Neural cell (in vitro differentiated cells): ENCODE measurements around the gene NBPF10. TPM values are rescaled to one million over a fixed set of nuclear protein-coding genes. Genes with fewer than 3 reads are reported as not detected.
"Not testable (repeated sequence)": the region's sequence is repeated elsewhere in the genome, so short reads cannot be mapped to it uniquely, and the experiment has no call there.

ENCODE experiments used
- H2AFZ ChIP-seq: fragments of 200-600, 300-800 bp; sonication (generic), shearing (Covaris generic); 2 replicates; pipeline ENCODE4 v1.6.0; 2014; ENCODE audit warnings: low read depth, mild to moderate bottlenecking, antibody characterized with exemption, low read length, moderate library complexity
- H3F3A ChIP-seq: fragments of 200-600 bp; shearing (Covaris generic); 2 replicates; pipeline ENCODE4 v1.6.1; 2016; ENCODE audit warnings: mild to moderate bottlenecking, moderate library complexity, mixed read lengths, antibody characterized with exemption, low read length; ENCODE audit not compliant: insufficient read depth, poor library complexity, severe bottlenecking
- H3K27ac ChIP-seq: fragments of 200-600, 300-800 bp; sonication (generic), shearing (Covaris generic); 2 replicates; pipeline ENCODE4 v1.5.1; 2014; ENCODE audit warnings: mild to moderate bottlenecking, low read length, moderate library complexity
- H3K27me3 ChIP-seq: fragments of 300-800, 200-600 bp; sonication (generic), shearing (Covaris generic); 2 replicates; pipeline ENCODE4 v1.6.0; 2014; ENCODE audit warnings: mild to moderate bottlenecking, low read depth, low read length, moderate library complexity; ENCODE audit not compliant: insufficient read depth
- H3K36me3 ChIP-seq: fragments of 300-800, 200-600 bp; sonication (generic), shearing (Covaris generic); 2 replicates; pipeline ENCODE4 v1.5.1; 2014; ENCODE audit warnings: mild to moderate bottlenecking, antibody characterized with exemption, low read length, moderate library complexity; ENCODE audit not compliant: insufficient read depth
- H3K4me2 ChIP-seq: fragments of 300-800, 200-600 bp; sonication (generic), shearing (Covaris generic); 2 replicates; pipeline ENCODE4 v1.6.0; 2014; ENCODE audit warnings: mild to moderate bottlenecking, low read length
- H3K4me3 ChIP-seq: fragments of 300-800, 200-600 bp; sonication (generic), shearing (Covaris generic); 2 replicates; pipeline ENCODE4 v1.5.1; 2014; ENCODE audit warnings: mild to moderate bottlenecking, low read length, moderate library complexity
- H3K79me2 ChIP-seq: fragments of 200-600 bp; shearing (Covaris generic); replicated peaks from 2 replicates; pipeline ENCODE4 v1.6.0; 2014; ENCODE audit warnings: mild to moderate bottlenecking, low read length, moderate library complexity; ENCODE audit not compliant: insufficient read depth
- H3K9ac ChIP-seq: fragments of 300-800, 200-600 bp; sonication (generic), shearing (Covaris generic); 2 replicates; pipeline ENCODE4 v1.6.1; 2016; ENCODE audit warnings: mild to moderate bottlenecking, low read length, mixed read lengths
- H3K9me2 ChIP-seq: fragments of 200-600 bp; shearing (Covaris generic); 2 replicates; pipeline ENCODE4 v1.6.1; 2016; ENCODE audit warnings: mild to moderate bottlenecking, low read length, mixed read lengths; ENCODE audit not compliant: insufficient read depth
- H3K9me3 ChIP-seq: fragments of 200-600, 300-800 bp; sonication (generic), shearing (Covaris generic); 2 replicates; pipeline ENCODE4 v1.6.1; 2016; ENCODE audit warnings: mild to moderate bottlenecking, mixed run types, low read length, moderate library complexity, mixed read lengths
- H4K20me1 ChIP-seq: fragments of 200-600 bp; shearing (Covaris generic); 2 replicates; pipeline ENCODE4 v1.6.1; 2016; ENCODE audit warnings: mild to moderate bottlenecking, mixed run types; ENCODE audit not compliant: insufficient read depth
- polyA minus RNA-seq: library from RNA; depleted of rRNA, polyadenylated mRNA; stranded (reverse); fragments of >200 nt; gene quantifications from 2 replicates; pipeline ENCODE4 v1.2.3, GENCODE V29; 2014
- polyA plus RNA-seq: library from polyadenylated mRNA; depleted of rRNA; stranded (reverse); fragments of >200 nt; gene quantifications from 2 replicates; pipeline ENCODE4 v1.2.3, GENCODE V29; 2014

Gene NBPF10, protein sequence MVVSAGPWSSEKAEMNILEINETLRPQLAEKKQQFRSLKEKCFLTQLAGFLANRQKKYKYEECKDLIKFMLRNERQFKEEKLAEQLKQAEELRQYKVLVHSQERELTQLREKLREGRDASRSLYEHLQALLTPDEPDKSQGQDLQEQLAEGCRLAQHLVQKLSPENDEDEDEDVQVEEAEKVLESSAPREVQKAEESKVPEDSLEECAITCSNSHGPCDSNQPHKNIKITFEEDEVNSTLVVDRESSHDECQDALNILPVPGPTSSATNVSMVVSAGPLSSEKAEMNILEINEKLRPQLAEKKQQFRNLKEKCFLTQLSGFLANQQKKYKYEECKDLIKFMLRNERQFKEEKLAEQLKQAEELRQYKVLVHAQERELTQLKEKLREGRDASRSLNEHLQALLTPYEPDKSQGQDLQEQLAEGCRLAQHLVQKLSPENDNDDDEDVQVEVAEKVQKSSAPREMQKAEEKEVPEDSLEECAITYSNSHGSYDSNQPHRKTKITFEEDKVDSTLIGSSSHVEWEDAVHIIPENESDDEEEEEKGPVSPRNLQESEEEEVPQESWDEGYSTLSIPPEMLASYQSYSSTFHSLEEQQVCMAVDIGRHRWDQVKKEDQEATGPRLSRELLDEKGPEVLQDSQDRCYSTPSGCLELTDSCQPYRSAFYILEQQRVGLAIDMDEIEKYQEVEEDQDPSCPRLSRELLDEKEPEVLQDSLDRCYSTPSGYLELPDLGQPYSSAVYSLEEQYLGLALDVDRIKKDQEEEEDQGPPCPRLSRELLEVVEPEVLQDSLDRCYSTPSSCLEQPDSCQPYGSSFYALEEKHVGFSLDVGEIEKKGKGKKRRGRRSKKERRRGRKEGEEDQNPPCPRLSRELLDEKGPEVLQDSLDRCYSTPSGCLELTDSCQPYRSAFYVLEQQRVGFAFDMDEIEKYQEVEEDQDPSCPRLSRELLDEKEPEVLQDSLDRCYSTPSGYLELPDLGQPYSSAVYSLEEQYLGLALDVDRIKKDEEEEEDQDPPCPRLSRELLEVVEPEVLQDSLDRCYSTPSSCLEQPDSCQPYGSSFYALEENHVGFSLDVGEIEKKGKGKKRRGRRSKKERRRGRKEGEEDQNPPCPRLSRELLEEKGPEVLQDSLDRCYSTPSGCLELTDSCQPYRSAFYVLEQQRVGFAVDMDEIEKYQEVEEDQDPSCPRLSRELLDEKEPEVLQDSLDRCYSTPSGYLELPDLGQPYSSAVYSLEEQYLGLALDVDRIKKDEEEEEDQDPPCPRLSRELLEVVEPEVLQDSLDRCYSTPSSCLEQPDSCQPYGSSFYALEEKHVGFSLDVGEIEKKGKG (N-terminal part only)
- polyA plus RNA-seq (0.26 and 0.34 TPM in 2 replicates), polyA minus RNA-seq (0.23 and 0.24 TPM in 2 replicates)

DNA sequence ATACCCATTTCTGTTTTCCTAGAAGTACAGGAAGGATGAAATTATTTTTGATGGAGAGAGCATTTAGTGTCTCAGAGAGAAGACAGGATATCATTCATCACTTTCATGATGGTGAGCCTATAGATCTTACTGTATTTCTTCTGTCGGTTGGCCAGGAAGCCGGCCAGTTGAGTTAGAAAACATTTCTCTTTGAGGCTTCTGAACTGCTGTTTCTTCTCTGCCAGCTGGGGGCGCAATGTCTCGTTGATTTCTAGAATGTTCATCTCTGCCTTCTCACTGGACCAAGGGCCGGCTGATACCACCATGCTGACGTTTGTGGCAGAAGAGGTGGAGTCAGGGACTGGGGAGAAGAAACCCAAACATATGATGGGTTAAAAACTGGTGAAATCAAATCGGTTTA is at the start of gene NBPF10:
Gene NBPF10, minus strand, starts transcription at position 340 of the 400 bp plus-strand sequence. Its CDS starts 35 bp downstream, at position 305.
- not testable (repeated sequence) for H3K27me3 ChIP-seq, H2AFZ ChIP-seq, H3K9me3 ChIP-seq, H3K79me2 ChIP-seq, H3K4me2 ChIP-seq, H4K20me1 ChIP-seq, H3F3A ChIP-seq, H3K4me3 ChIP-seq, H3K9me2 ChIP-seq, H3K9ac ChIP-seq, H3K36me3 ChIP-seq, H3K27ac ChIP-seq

DNA sequence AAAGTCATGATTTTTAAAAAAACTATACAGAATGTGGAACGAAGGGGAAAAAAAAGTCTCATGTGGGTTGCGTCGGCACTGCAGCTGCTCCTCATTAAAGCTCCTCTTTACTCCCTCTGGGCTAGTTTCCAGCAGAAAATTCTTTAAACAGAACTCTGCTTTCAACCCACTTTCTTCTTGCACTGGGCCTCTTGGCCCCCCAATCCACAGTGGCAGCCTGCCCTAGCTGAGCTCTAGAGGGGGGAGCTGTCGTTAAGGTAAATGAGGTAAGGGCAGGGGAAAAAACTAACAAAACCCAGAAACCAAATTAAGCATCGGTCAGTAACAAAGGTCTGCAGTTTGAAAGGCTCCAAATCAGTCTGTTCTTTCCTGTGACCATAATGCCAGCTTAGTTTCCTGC is 29.9 kb upstream of the NBPF10 start:
- not testable (repeated sequence) for H3K4me3 ChIP-seq, H3K4me2 ChIP-seq

DNA sequence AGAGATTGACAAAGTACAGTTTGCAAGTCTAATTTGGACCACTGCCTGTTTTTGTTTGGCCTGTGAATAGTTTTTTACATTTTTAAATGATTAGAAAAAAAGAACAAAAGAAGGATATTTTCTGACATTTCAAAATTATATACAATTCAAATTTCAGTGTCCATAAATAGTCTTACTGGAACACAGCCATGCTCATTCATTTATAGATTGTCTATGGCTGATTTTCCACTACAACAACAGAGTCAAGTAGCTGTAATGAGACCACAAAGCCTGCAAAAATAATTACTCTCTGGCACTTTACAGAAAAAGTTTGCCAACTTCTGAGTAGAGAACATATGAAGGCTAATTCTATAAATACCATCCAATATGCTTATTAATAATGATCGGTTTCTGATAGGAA is 23.1 kb upstream of the NBPF10 start:
- not testable (repeated sequence) for H2AFZ ChIP-seq, H3K36me3 ChIP-seq, H3K4me2 ChIP-seq, H3K27me3 ChIP-seq, H4K20me1 ChIP-seq, H3F3A ChIP-seq, H3K4me3 ChIP-seq, H3K27ac ChIP-seq, H3K79me2 ChIP-seq, H3K9me3 ChIP-seq, H3K9ac ChIP-seq, H3K9me2 ChIP-seq

More for the DNA sequence above, 29.9 kb upstream of the NBPF10 start:
- H3K79me2 ChIP-seq, H2AFZ ChIP-seq, H3F3A ChIP-seq, H3K9me3 ChIP-seq, H3K27ac ChIP-seq, H3K9me2 ChIP-seq, H3K27me3 ChIP-seq, H4K20me1 ChIP-seq, H3K9ac ChIP-seq, H3K36me3 ChIP-seq: not testable (repeated sequence)

DNA sequence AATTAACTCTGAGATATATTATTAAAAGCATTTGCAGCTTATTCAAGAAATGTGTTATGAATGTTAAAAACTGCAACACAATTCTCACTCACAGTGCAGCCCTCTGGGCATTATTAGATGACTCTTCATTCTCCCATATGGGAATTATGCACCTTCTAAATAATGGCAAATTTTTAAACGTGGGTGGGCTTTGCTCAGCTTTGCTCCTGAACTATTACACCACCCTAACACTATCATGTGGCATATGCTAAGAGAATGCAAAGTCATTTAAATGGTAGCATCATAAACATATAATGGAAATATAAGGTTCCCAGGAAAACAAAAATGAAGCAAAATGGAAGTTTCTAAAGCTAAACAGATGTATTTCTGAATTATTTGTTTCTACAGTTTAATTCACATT is 22.7 kb upstream of the NBPF10 start:
- not testable (repeated sequence) for H3K27me3 ChIP-seq, H3K9me2 ChIP-seq, H3K9ac ChIP-seq, H2AFZ ChIP-seq, H3K4me2 ChIP-seq, H3K27ac ChIP-seq, H3F3A ChIP-seq, H3K9me3 ChIP-seq, H3K36me3 ChIP-seq, H3K79me2 ChIP-seq, H3K4me3 ChIP-seq, H4K20me1 ChIP-seq

Other genes starting within 250 kb of the NBPF10 start
- 0.84 and 0.94 TPM in 2 replicates for gene ITGA10, start 234.8 kb downstream of the NBPF10 start, polyA plus RNA-seq
- gene PEX11B, start 226.1 kb downstream of the NBPF10 start, polyA plus RNA-seq = 49.5 and 52.4 TPM in 2 replicates
- 301 and 366 TPM in 2 replicates for gene RBM8A, start 217.3 kb downstream of the NBPF10 start, polyA plus RNA-seq
- gene LIX1L, start 186.8 kb downstream of the NBPF10 start, polyA plus RNA-seq = 15.7 and 17.0 TPM in 2 replicates
- gene ANKRD34A, start 180.2 kb downstream of the NBPF10 start, polyA plus RNA-seq = 0.16 and 1.7 TPM in 2 replicates
- 37.5 and 38.6 TPM in 2 replicates for gene POLR3GL, start 180.1 kb downstream of the NBPF10 start, polyA plus RNA-seq
- gene TXNIP, start 148.2 kb downstream of the NBPF10 start, polyA plus RNA-seq = 140 and 165 TPM in 2 replicates
- gene HJV, start 123.1 kb downstream of the NBPF10 start, polyA plus RNA-seq = not detected in 2 replicates
- 0.06 TPM in 1 of 2 replicates, not detected in the other for gene NOTCH2NLA, start 84.2 kb upstream of the NBPF10 start, polyA plus RNA-seq